Activated CD4-positive, alpha-beta T cell treated with anti-CD3 and anti-CD28 coated beads, Interleukin-2, amount 50 U/mL, for 1 hour (primary cell): ENCODE data around the gene CD79A.
"Not testable (repeated sequence)": the region's sequence is repeated elsewhere in the genome, so short reads cannot be mapped to it uniquely, and the experiment has no call there.

ENCODE experiments used
- DNase-seq: peaks from one replicate; pipeline ENCODE4 v3.0.0-alpha.2; 2020

Gene CD79A

GRCh38 chr19:41863209-41863931, 13.7 kb upstream of the CD79A start:
- no peak for DNase-seq

- DNase-seq: no peak
Observed at GRCh38 chr19:41864374-41864773, 12.7 kb upstream of the CD79A start.

DNA sequence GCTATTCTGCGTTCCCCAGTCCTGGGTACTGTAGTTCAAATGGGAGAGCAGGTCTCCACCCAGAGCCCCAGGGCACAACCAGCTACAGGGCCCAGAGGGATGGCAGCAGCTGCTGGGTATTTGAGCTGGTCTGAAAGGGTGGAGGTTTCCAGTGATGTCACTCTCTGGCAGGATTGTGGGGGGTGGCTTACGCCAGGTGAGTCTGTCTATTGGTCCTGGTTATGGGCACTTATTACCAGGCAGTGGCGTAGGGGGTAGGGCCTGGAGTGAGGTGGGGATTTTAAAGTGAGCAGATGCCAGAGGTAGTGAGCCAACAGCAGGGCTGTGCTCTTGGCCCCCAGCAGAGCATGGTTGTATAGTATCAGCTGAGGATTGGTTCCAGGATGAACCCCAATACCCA, 10.8 kb upstream of the CD79A start:
- no peak for DNase-seq

GRCh38 chr19:41868120-41868988, 8.7 kb upstream of the CD79A start:
- DNase-seq: no peak

DNA sequence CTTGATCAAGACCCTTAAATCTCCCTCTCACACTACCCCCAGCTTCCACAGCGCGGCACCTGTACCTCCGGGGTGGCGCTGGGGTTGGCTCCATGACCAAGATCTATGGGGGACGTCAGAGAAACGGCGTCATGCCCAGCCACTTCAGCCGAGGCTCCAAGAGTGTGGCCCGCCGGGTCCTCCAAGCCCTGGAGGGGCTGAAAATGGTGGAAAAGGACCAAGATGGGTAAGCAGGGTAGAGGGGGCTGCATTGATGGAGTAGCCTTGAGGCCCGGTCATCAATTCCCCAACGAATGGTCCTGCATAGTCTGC, 8.1 kb upstream of the CD79A start:
- DNase-seq: no peak

DNA sequence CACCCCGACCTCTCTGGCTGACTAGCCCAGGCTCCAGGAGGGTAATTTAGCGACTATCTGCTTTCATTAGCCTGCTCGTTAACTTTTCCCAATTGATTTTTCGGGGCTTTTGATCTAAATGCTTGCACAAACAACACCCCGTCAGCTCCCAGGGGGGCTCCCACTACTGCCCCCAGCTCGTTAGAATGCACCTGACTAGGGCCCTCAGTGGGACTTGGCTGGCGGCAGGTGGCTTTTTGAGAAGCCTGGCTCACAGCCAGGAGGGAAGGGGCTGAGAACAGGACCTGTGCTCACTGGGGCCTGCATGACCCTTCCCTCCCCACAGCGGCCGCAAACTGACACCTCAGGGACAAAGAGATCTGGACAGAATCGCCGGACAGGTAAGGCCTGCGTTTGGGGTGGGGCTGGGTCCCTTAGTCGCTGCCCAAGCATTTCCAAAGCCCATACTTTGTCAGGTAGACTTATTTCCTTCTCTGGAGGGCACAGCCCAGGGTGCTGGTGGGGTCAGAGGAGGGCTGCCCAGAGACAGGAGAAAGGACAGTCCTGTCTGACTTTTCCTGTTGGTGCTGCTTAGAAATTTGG, 7.6 kb upstream of the CD79A start:
- DNase-seq: no peak

GRCh38 chr19:41870401-41870873, 6.6 kb upstream of the CD79A start:
- no peak for DNase-seq

- DNase-seq: peak; percentile 42
Observed at GRCh38 chr19:41871573-41872383, 5.3 kb upstream of the CD79A start.

GRCh38 chr19:41872384-41872774, 4.7 kb upstream of the CD79A start:
- no peak for DNase-seq

DNA sequence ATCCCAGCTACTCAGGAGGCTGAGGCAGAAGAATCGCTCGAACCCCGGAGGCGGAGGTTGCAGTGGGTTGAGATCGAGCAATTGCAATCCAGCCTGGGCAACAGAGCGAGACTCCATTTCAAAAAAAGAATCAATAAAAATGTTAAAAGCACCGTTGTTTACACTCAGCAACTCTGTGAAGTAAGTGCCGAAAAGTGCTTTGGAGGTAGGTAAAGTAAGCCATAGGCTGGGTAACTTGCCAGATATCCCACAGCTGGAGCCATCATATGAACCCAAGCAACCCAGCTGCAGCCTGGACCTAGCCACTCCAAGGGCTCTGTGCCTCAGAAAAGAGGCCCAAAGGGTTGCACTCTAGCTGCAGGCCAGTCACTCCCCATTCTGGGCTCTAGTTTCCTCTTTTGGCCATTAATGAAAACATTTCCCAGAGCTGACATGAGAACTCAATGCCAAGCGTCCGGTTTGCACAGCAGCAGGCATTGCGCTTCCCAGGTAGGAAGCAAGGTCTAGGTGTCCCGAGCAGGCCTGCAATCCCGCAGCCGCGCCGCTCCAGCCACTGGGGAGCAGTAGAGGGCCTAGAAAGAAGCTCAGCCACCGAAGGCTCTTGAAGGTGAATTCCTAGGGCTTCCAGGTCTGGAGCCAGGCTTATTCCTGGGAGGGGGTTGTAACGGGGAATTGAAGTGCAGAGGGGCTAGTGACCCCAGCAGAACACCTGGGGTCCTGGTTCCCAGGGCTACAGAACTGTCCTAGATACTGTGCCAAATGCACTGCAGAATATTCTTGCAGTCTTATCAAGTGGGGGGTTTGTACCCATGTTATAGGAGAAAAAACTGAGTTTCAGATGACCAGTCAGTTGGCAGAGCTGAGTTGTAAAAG, 4.1 kb upstream of the CD79A start:
- DNase-seq: peak; percentile 72

GRCh38 chr19:41875973-41876372, 1.1 kb upstream of the CD79A start:
- DNase-seq: not testable (repeated sequence)

DNA sequence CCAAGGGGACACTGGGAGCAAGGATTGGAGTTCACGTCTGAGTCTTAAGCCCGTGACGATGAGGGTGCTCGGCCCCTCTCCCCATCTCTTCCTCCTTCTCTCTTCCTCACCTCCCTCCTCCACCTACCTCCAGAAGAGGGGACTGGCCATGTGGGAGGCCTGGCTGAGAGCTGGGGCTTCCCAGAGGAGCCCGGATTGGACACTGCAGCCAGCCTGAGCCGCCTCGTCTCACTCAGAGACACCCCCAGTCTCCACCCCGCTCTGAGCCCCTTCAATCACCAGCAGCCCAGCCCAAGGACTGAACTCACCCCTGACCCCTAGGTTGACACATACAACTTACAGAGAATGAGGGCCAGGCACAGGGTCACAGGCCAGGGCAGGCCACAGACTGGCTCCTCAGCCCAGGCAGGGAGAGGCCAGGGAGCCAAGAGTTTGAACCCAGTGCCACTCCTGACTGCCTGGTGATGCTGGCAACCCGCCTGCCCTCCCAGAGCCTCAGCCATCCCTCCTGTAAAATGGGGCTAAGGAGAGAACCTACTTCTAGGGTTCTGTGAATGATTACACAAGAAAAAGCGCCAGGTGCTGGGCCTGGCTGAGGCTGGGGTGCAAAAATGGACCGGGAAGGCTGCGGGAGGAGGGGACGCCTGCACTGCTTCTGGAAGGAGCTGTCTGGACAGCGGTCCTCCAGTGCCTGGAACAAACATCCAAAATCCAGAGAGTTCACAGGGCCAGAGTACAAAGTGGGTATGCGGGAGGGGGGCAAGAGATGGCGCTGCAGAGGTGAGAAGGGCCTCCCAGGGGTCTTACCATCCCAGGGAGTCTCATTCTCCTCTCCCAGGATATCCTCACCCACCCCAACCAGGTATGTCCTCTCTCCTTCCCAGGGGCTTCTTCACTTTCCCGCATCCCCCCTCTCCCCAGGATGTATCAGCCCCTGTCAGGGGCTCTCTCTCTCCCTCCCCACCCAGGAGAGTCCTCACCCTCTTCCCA, 1.1 kb downstream of the CD79A start:
- no peak for DNase-seq

DNA sequence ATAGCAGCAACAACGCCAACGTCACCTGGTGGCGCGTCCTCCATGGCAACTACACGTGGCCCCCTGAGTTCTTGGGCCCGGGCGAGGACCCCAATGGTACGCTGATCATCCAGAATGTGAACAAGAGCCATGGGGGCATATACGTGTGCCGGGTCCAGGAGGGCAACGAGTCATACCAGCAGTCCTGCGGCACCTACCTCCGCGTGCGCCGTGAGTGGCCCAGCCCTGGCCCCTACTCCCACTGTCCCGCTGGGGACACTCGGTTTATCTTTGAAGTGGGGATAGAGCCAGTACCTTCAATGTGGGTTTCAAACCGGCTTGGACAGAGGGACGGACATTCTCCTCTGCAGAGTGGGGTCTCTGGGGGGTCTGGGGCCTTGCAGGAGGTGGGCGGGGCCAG, 2.0 kb downstream of the CD79A start:
- DNase-seq: no peak

DNA sequence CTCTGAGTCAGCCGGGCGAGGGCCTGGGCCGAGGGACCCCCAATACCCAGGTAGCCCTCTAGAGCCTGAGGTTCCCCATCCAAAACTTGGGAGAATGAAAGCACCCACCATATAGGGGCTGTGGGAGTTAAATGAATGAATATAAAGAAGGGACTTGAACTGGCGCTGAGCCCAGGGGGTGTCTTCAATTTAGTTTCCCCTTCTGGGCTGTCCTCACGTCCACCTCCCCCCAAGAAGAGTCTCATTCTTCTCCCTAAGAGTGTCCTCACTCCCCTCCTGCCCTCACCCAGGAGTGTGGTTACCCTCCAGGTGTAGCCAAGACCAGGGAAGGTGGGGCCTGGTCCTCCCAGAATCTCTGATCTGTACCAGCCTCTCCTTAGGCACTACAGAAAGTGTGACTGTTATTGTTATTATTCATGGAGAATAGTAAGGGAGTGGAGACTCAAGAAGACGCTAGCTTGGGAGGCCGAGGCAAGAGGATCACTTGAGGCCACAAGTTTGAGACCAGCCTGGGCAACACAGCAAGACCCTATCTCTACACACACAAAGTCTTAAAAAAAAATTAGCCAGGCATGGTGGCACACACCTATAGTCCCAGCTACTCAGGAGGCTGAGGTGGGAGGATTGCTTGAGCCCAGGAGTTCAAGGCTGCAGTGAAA, 2.7 kb downstream of the CD79A start:
- no peak for DNase-seq

GRCh38 chr19:41880329-41880708, 3.2 kb downstream of the CD79A start:
- DNase-seq: no peak

- DNase-seq: peak; percentile 59
Observed at GRCh38 chr19:41882568-41883462, 5.7 kb downstream of the CD79A start, which contains the start of gene ARHGEF1. Gene ARHGEF1 (plus strand): TSS chr19:41883184. CDS start chr19:41888083, 4,899 bp downstream.

DNA sequence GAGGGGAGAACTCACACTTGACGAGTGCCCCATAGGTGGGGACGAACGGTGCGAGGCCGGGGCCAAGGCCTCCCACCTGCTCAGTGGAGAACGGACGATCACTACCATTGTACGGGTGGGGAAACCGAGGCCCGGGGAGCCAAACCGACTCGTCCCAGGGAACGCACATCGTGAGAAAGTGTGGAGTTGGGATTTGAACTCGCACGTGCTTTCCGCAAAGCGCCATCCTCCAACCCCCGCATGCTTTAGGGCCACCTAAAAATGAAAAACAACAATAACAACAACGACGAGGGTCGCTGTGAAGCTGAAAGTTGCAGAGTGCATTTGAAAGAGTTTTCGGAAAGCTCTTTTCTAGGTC, 6.4 kb downstream of the CD79A start:
- no peak for DNase-seq

DNA sequence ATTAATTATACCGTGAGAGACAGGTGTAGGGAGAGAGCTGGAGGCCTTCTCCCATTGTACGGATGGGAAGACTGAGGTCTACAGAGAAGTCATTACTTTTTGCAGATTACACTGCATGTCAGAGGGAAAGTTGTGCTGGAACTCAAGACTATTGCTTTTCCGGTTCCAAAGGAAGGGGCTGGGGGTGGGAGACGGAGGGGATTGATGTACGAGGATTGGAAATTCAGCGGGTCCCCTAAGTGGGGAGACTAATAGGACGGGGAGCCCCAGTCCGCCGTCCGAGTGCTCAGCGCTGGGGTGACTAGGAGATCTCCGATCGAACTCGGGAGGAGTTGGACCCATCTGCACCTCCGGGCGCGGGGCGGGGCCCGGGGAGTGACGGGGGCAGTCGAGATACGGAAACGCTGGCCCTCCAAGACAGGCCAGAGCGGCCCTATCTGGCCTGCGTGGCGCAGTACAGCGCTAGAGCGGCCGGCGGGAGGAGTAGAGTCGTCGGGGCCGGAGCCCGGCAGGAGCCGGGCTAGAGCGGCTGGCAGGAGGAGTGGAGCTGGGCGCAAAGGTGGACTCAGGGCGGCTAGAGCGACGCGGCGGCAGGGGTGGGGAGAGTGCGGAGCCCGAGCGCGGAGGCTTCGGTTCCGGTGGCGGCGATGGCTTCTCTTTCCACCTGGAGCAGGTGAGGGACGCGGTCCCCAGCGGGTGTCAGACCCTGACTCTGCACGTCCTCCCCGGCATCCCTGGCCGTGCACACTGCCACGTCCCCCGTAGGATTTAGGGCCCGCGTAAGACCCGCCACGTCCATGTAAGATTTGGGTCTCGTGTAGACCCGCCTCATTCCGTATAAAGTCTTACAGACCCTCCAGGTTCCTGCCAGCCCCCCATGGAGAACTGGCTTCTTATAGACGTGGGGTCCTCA, 7.0 kb downstream of the CD79A start:
- peak; percentile 86 for DNase-seq
